A549 (cell line): ENCODE results near the gene OR6C76. TPM values are rescaled to one million over a fixed set of nuclear protein-coding genes. Genes with fewer than 3 reads are reported as not detected.

Experiments used
- ATAC-seq, 2 experiments: fragments of 200-7000 bp in 1 of 2; fragments of >200 bp in 1 of 2; cut with Nextera tagmentation in 1 of 2; cut with Tn5 transposase in 1 of 2; 3 replicates each; pipeline versions ENCODE4 v1.8.0 to v1.9.1; 2018 to 2020; ENCODE audit warnings: mild to moderate bottlenecking in 1 of 2, moderate library complexity in 1 of 2
- CTCF ChIA-PET: fragments of 300-600 bp; sonication (Branson Sonifier 250); formaldehyde crosslinking; extraction: SDS; loops from one replicate; lab custom pipeline; 2021; ENCODE audit warnings: antibody characterized with exemption, inconsistent platforms; lab: Yijun Ruan, JAX
- POLR2A ChIA-PET: fragments of 350-600 bp; formaldehyde crosslinking; extraction: SDS; loops from one replicate; lab custom pipeline; 2021; ENCODE audit warnings: antibody characterized with exemption, inconsistent platforms; lab: Yijun Ruan, JAX
- DNase-seq, 2 experiments: peaks; one replicate each; pipeline versions ENCODE4 v3.0.0 to v3.0.0-alpha.2; 2011 to 2016; ENCODE audit warnings: low read depth in 1 of 2, low spot score in 1 of 2
- FAIRE-seq: peaks from 2 replicates; lab custom pipeline; 2011; peaks lifted over from hg19 to GRCh38; lab: Jason Lieb, UNC
- H3K27ac ChIP-seq, 2 experiments: fragments of >200 bp; sonication (Bioruptor Twin); formaldehyde crosslinking; 3 replicates each; pipeline ENCODE4 v1.5.1; 2016 to 2017
- H3K4me1 ChIP-seq: fragments of >200 bp; sonication (Bioruptor Twin); formaldehyde crosslinking; 3 replicates; pipeline ENCODE4 v1.6.1; 2016
- H3K4me2 ChIP-seq: fragments of >200 bp; sonication (Bioruptor Twin); formaldehyde crosslinking; 3 replicates; pipeline ENCODE4 v1.6.1; 2016
- H3K4me3 ChIP-seq: fragments of >200 bp; sonication (Bioruptor Twin); formaldehyde crosslinking; 3 replicates; pipeline ENCODE4 v1.5.1; 2016
- H3K9me3 ChIP-seq: fragments of >200 bp; sonication (Bioruptor Twin); formaldehyde crosslinking; 3 replicates; pipeline ENCODE4 v1.6.1; 2016
- CBX2 ChIP-seq: fragments of 200-600 bp; sonication (generic); IDR thresholded peaks from 2 replicates; pipeline ENCODE4 v1.6.1; 2016; ENCODE audit warnings: low read depth, mild to moderate bottlenecking, borderline replicate concordance
- FOSL2 ChIP-seq, 2 experiments: fragments of 450-650 bp in 1 of 2; fragments of >200 bp in 1 of 2; sonication (Bioruptor Twin) in 1 of 2; formaldehyde crosslinking; IDR thresholded peaks; 2 replicates each; pipeline versions ENCODE4 v1.5.0 to v1.6.1; 2016 to 2020; ENCODE audit warnings: mild to moderate bottlenecking in 1 of 2, moderate library complexity in 1 of 2
- HDAC2 ChIP-seq: fragments of 200-600 bp; sonication (generic); IDR thresholded peaks from 2 replicates; pipeline ENCODE4 v1.6.1; 2016
- HOXA7 ChIP-seq: fragments of 250-450 bp; sonication (Bioruptor Pico); IDR thresholded peaks from 2 replicates; pipeline ENCODE4 v1.5.0; 2020; ENCODE audit warnings: mild to moderate bottlenecking, moderate library complexity
- HOXB13 ChIP-seq: fragments of 250-450 bp; sonication (Bioruptor Pico); IDR thresholded peaks from 2 replicates; pipeline ENCODE4 v1.5.0; 2020; ENCODE audit warnings: low read depth, mild to moderate bottlenecking, moderate library complexity
- HOXB5 ChIP-seq: fragments of 250-450 bp; sonication (Bioruptor Pico); IDR thresholded peaks from 2 replicates; pipeline ENCODE4 v1.5.0; 2020; ENCODE audit warnings: mild to moderate bottlenecking, moderate library complexity
- KDM5A ChIP-seq: fragments of 200-600 bp; sonication (generic); IDR thresholded peaks from 2 replicates; pipeline ENCODE4 v1.6.1; 2016; ENCODE audit warnings: antibody characterized with exemption, mild to moderate bottlenecking
- MYC ChIP-seq: IDR thresholded peaks from 2 replicates; pipeline ENCODE4 v1.6.1; 2012; ENCODE audit warnings: mild to moderate bottlenecking, inconsistent platforms, low read length, improper control_type of control experiment, borderline replicate concordance
- NFE2L2 ChIP-seq: fragments of 150-350 bp; conservative IDR thresholded peaks from 2 replicates; pipeline ENCODE4 v1.6.1; 2014; ENCODE audit warnings: low read length
- NR3C1 ChIP-seq: fragments of >200 bp; sonication (Bioruptor Twin); formaldehyde crosslinking; IDR thresholded peaks from 3 replicates; pipeline ENCODE4 v1.6.1; 2017
- POLR2AphosphoS2 ChIP-seq: conservative IDR thresholded peaks from 2 replicates; pipeline ENCODE4 v1.6.1; 2012; ENCODE audit warnings: low read length, improper control_type of control experiment, inconsistent platforms
- RAD21 ChIP-seq, 2 experiments: fragments of >200 bp in 1 of 2; sonication (Bioruptor Twin) in 1 of 2; formaldehyde crosslinking in 1 of 2; IDR thresholded peaks in 1 of 2; conservative IDR thresholded peaks in 1 of 2; 2 replicates in 1 of 2; 3 replicates in 1 of 2; pipeline ENCODE4 v1.6.1; 2012 to 2018; ENCODE audit warnings: inconsistent platforms in 1 of 2
- SREBF2 ChIP-seq: fragments of 450-650 bp; IDR thresholded peaks from 2 replicates; pipeline ENCODE4 v1.6.1; 2014; ENCODE audit warnings: mild to moderate bottlenecking, moderate library complexity
- ZFP36 ChIP-seq: fragments of 450-650 bp; IDR thresholded peaks from 2 replicates; pipeline ENCODE4 v1.6.1; 2014; ENCODE audit warnings: borderline replicate concordance; ENCODE audit not compliant: partially characterized antibody
- WGBS: methylation state at CpG from one replicate; pipeline ENCODE4 v1.1.6; 2017; ENCODE audit errors: missing lambda C conversion rate; 5-methylcytosine and 5-hydroxymethylcytosine counted together
- polyA plus RNA-seq, 4 experiments: library from polyadenylated mRNA; depleted of rRNA in 3 of 4; stranded (reverse); fragments of >200 nt; fragmentation: RNase III in 1 of 4; extraction: RNeasy Plus Mini Kit Qiagen cat#74134 plus additional on column Dnase treatment in 1 of 4; gene quantifications; 2 replicates in 3 of 4; 3 replicates in 1 of 4; pipeline ENCODE4 v1.2.3, GENCODE V29; 2011 to 2017
- TF ChIP-seq, protein P1 (sequence below): fragments of >200 bp; sonication (Bioruptor Twin); formaldehyde crosslinking; IDR thresholded peaks from 2 replicates; pipeline ENCODE4 v1.6.1; 2016
- TF ChIP-seq, protein P2 (sequence below): fragments of 200-600 bp; sonication (generic); IDR thresholded peaks from 2 replicates; pipeline ENCODE4 v1.6.1; 2016; ENCODE audit warnings: antibody characterized with exemption, mild to moderate bottlenecking, moderate library complexity
- TF ChIP-seq, protein P3 (sequence below): fragments of 250-450 bp; sonication (Bioruptor Pico); IDR thresholded peaks from 2 replicates; pipeline ENCODE4 v1.5.0; 2021; ENCODE audit warnings: mild to moderate bottlenecking, moderate library complexity, borderline replicate concordance
- TF ChIP-seq, protein P4 (sequence below): fragments of >200 bp; sonication (Bioruptor Twin); formaldehyde crosslinking; IDR thresholded peaks from 3 replicates; pipeline ENCODE4 v1.6.1; 2016
- TF ChIP-seq, protein P5 (sequence below): IDR thresholded peaks from 2 replicates; pipeline ENCODE4 v1.6.1; 2012; ENCODE audit warnings: low read depth, borderline replicate concordance

The OR6C76 gene
- polyA plus RNA-seq, 2 of the 4 experiments (the other 2 are of a cell fraction) = not detected

DNA sequence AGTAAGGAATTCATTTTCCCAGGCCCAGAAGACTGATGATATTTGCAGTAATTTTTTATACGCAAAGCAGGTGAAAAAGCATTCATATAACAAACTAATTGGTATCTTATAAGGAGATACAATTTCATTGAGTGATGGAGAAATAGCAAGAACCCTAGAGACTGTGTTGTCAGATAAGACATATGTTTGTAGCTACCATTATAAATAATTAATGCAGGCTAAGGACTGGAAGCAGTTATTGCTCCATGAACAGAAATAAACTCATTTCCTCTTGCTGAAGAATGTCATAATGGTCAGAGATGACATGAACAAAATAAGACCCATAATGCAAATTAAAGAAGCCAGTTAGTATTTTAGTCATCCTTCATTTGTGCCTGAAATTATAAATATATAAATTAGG is 19.3 kb downstream of the OR6C76 start:
- no peak overlapping the region for H3K4me3 ChIP-seq
- no peak for ATAC-seq
- no peaks in the 10 kb centered on the region for H3K4me1 ChIP-seq
- no peak overlapping the region for H3K27ac ChIP-seq
- no peaks in the 10 kb centered on the region for H3K9me3 ChIP-seq
- H3K4me2 ChIP-seq = no peak overlapping the region
- no peak for DNase-seq
- CTCF ChIA-PET = interaction anchor here (1.7 kb wide), 1 partner anchor 18 kb away, joined by 6 read pairs; no protein-coding TSS in a partner anchor
- POLR2A ChIA-PET = no interaction called here
- WGBS = 74% methylated on average over 1 of the region's 1 CpG
- no peak for FAIRE-seq
- TF ChIP-seq, protein P1, sequence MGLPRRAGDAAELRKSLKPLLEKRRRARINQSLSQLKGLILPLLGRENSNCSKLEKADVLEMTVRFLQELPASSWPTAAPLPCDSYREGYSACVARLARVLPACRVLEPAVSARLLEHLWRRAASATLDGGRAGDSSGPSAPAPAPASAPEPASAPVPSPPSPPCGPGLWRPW = no peak
- TF ChIP-seq, protein P2, sequence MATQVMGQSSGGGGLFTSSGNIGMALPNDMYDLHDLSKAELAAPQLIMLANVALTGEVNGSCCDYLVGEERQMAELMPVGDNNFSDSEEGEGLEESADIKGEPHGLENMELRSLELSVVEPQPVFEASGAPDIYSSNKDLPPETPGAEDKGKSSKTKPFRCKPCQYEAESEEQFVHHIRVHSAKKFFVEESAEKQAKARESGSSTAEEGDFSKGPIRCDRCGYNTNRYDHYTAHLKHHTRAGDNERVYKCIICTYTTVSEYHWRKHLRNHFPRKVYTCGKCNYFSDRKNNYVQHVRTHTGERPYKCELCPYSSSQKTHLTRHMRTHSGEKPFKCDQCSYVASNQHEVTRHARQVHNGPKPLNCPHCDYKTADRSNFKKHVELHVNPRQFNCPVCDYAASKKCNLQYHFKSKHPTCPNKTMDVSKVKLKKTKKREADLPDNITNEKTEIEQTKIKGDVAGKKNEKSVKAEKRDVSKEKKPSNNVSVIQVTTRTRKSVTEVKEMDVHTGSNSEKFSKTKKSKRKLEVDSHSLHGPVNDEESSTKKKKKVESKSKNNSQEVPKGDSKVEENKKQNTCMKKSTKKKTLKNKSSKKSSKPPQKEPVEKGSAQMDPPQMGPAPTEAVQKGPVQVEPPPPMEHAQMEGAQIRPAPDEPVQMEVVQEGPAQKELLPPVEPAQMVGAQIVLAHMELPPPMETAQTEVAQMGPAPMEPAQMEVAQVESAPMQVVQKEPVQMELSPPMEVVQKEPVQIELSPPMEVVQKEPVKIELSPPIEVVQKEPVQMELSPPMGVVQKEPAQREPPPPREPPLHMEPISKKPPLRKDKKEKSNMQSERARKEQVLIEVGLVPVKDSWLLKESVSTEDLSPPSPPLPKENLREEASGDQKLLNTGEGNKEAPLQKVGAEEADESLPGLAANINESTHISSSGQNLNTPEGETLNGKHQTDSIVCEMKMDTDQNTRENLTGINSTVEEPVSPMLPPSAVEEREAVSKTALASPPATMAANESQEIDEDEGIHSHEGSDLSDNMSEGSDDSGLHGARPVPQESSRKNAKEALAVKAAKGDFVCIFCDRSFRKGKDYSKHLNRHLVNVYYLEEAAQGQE = no peak
- no peak for TF ChIP-seq POLR2AphosphoS2
- TF ChIP-seq, protein P3, sequence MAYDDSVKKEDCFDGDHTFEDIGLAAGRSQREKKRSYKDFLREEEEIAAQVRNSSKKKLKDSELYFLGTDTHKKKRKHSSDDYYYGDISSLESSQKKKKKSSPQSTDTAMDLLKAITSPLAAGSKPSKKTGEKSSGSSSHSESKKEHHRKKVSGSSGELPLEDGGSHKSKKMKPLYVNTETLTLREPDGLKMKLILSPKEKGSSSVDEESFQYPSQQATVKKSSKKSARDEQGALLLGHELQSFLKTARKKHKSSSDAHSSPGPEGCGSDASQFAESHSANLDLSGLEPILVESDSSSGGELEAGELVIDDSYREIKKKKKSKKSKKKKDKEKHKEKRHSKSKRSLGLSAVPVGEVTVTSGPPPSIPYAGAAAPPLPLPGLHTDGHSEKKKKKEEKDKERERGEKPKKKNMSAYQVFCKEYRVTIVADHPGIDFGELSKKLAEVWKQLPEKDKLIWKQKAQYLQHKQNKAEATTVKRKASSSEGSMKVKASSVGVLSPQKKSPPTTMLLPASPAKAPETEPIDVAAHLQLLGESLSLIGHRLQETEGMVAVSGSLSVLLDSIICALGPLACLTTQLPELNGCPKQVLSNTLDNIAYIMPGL (CRISPR knock-in tag) = no peak
- TF ChIP-seq NFE2L2 = no peak
- no peak for TF ChIP-seq HOXB5 (CRISPR knock-in tag)
- no peak for TF ChIP-seq HOXA7 (CRISPR knock-in tag)
- TF ChIP-seq HOXB13 (CRISPR knock-in tag) = no peak
- TF ChIP-seq NR3C1 = no peak
- TF ChIP-seq ZFP36 = no peak
- TF ChIP-seq KDM5A = no peak
- TF ChIP-seq HDAC2 = no peak
- TF ChIP-seq CBX2 = no peak
- no peak for TF ChIP-seq SREBF2
- no peak for TF ChIP-seq FOSL2 (IDR thresholded peaks at IDR 0.05)
- no peak for TF ChIP-seq FOSL2 (CRISPR knock-in tag; IDR thresholded peaks at IDR 0.05)
- TF ChIP-seq, protein P4, sequence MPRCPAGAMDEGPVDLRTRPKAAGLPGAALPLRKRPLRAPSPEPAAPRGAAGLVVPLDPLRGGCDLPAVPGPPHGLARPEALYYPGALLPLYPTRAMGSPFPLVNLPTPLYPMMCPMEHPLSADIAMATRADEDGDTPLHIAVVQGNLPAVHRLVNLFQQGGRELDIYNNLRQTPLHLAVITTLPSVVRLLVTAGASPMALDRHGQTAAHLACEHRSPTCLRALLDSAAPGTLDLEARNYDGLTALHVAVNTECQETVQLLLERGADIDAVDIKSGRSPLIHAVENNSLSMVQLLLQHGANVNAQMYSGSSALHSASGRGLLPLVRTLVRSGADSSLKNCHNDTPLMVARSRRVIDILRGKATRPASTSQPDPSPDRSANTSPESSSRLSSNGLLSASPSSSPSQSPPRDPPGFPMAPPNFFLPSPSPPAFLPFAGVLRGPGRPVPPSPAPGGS = no peak
- TF ChIP-seq MYC = no peak
- TF ChIP-seq, protein P5, sequence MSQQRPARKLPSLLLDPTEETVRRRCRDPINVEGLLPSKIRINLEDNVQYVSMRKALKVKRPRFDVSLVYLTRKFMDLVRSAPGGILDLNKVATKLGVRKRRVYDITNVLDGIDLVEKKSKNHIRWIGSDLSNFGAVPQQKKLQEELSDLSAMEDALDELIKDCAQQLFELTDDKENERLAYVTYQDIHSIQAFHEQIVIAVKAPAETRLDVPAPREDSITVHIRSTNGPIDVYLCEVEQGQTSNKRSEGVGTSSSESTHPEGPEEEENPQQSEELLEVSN = no peak
- TF ChIP-seq, all 56 proteins: peak for 0

DNA sequence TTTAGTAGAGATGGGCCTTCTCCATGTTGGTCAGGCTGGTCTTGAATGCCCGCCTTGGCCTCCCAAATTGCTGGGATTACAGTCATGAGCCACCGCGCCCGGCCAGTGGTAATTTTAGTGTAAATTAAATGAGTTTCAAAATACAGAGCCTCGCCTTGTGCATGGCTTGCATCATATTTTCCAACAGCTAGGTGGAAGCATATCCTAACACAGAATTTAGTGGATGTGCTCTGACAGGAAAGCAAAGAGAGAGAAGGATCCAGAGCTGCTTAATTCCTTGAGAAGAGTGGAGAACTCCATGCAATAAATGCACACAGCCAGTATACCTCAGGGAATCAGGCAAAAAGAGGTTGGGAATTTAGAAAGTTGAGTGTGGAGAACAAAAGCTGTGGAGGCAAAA is 20.3 kb downstream of the OR6C76 start:
- TF ChIP-seq ZFP36 (no peak), RAD21 (conservative IDR thresholded peaks at IDR 0.05 in 1 of 2, IDR thresholded peaks at IDR 0.05 in 1 of 2) (peak in 1 of 2 experiments; percentile 15; a peak in 1 of 5 replicates)
- TF ChIP-seq, protein P2 = no peak
- TF ChIP-seq, all 56 proteins: peak for 1
- Histone ChIP-seq H3K27ac (no peak overlapping the region), H3K4me2 (no peak overlapping the region), H3K4me3 (no peak overlapping the region), H3K4me1 (no peaks in the 10 kb centered on the region), H3K9me3 (no peaks in the 10 kb centered on the region)
- ChIA-PET POLR2A (no interaction called here), CTCF (interaction anchor here (1.7 kb wide), 1 partner anchor 19 kb away, joined by 6 read pairs; no protein-coding TSS in a partner anchor)
- 54% methylated on average over 5 of the region's 5 CpGs for WGBS
- no peak for DNase-seq
- no peak for FAIRE-seq
- ATAC-seq = no peak
